Adipose tissue (tissue), 3 donors: Measurements from ENCODE around the gene EMSY. TPM values are rescaled to one million over a fixed set of nuclear protein-coding genes. Genes with fewer than 3 reads are reported as not detected.
"Not testable (repeated sequence)": the region's sequence is repeated elsewhere in the genome, so short reads cannot be mapped to it uniquely, and the experiment has no call there.

ENCODE experiments used
- H3K27ac ChIP-seq: one replicate; pipeline ENCODE4 v1.5.1; 2013; ENCODE audit warnings: low read depth, low read length
- WGBS, 3 donors: extraction: QIAGEN DNeasy Blood & Tissue Kit; methylation state at CpG; one replicate each; pipeline ENCODE4 v1.1.7; 2013; 5-methylcytosine and 5-hydroxymethylcytosine counted together
- polyA plus RNA-seq, 3 donors: library from polyadenylated mRNA; stranded (reverse); fragments of 200-250 nt; gene quantifications; one replicate each; pipeline ENCODE4 v1.2.3, GENCODE V29; 2013
- donor health status: healthy with polysubstance abuse.
- donor health status: Bipolar disorder and iron deficiency.
- donor health status: healthy.

Gene EMSY
- polyA plus RNA-seq, 3 donors, result 3.8 to 7.3 (median 6.7) TPM

GRCh38 chr11:76582471-76582870, 137.7 kb downstream of the EMSY start:
- 93 to 95% (median 94%) methylated on average over 30 to 31 of the region's 31 CpGs for WGBS, 3 donors
- not testable (repeated sequence) for H3K27ac ChIP-seq

- WGBS, 3 donors, result 49 to 63% (median 54%) methylated on average over 5 of the region's 5 CpGs
Observed at GRCh38 chr11:76587820-76588454, 143.1 kb downstream of the EMSY start.

GRCh38 chr11:76588455-76589325, 143.9 kb downstream of the EMSY start:
- H3K27ac ChIP-seq, result no peak overlapping the region
- WGBS, 3 donors, result 34 to 83% (median 35%) methylated on average over 25 of the region's 25 CpGs

More at GRCh38 chr11:76587820-76588454, 143.1 kb downstream of the EMSY start:
- H3K27ac ChIP-seq, result no peak overlapping the region

GRCh38 chr11:76589477-76589876, 144.7 kb downstream of the EMSY start:
- H3K27ac ChIP-seq, result no peak overlapping the region
- 94 to 99% (median 96%) methylated on average over 10 of the region's 10 CpGs for WGBS, 3 donors

GRCh38 chr11:76589964-76590950, 145.4 kb downstream of the EMSY start:
- H3K27ac ChIP-seq, result no peak overlapping the region

GRCh38 chr11:76591416-76591815, 146.6 kb downstream of the EMSY start:
- WGBS, 3 donors, result 89 to 90% (median 90%) methylated on average over 8 of the region's 8 CpGs

More at GRCh38 chr11:76589964-76590950, 145.4 kb downstream of the EMSY start:
- 80 to 92% (median 83%) methylated on average over 9 of the region's 9 CpGs for WGBS, 3 donors

GRCh38 chr11:76592025-76592914, 147.5 kb downstream of the EMSY start:
- no peak overlapping the region for H3K27ac ChIP-seq
- 85 to 91% (median 90%) methylated on average over 17 of the region's 17 CpGs for WGBS, 3 donors

More at GRCh38 chr11:76591416-76591815, 146.6 kb downstream of the EMSY start:
- no peak overlapping the region for H3K27ac ChIP-seq

GRCh38 chr11:76592961-76593360, 148.1 kb downstream of the EMSY start:
- 76 to 93% (median 88%) methylated on average over 3 of the region's 3 CpGs for WGBS, 3 donors
- no peak overlapping the region for H3K27ac ChIP-seq

GRCh38 chr11:76595091-76595490, 150.3 kb downstream of the EMSY start:
- H3K27ac ChIP-seq, result not testable (repeated sequence)

GRCh38 chr11:76596652-76597051, 151.8 kb downstream of the EMSY start:
- WGBS, 3 donors, result 73 to 83% (median 82%) methylated on average over 11 of the region's 11 CpGs
- no peak overlapping the region for H3K27ac ChIP-seq

More at GRCh38 chr11:76595091-76595490, 150.3 kb downstream of the EMSY start:
- 82 to 92% (median 90%) methylated on average over 4 of the region's 4 CpGs for WGBS, 3 donors

- 71 to 84% (median 82%) methylated on average over 10 to 12 of the region's 12 CpGs for WGBS, 3 donors
- H3K27ac ChIP-seq, result no peak overlapping the region
Observed at GRCh38 chr11:76597533-76598425, 153.0 kb downstream of the EMSY start.

GRCh38 chr11:76598426-76598839, 153.6 kb downstream of the EMSY start:
- 33 to 56% (median 42%) methylated on average over 6 of the region's 6 CpGs for WGBS, 3 donors
- no peak overlapping the region for H3K27ac ChIP-seq

- WGBS, 3 donors, result 82 to 87% (median 84%) methylated on average over 18 of the region's 18 CpGs
Observed at GRCh38 chr11:76599041-76600013, 154.5 kb downstream of the EMSY start.

GRCh38 chr11:76600124-76600655, 155.4 kb downstream of the EMSY start:
- WGBS, 3 donors, result 86 to 89% (median 89%) methylated on average over 10 of the region's 10 CpGs
- no peak overlapping the region for H3K27ac ChIP-seq

More at GRCh38 chr11:76599041-76600013, 154.5 kb downstream of the EMSY start:
- H3K27ac ChIP-seq, result no peak overlapping the region

- 95 to 97% (median 97%) methylated on average over 7 of the region's 7 CpGs for WGBS, 3 donors
Observed at GRCh38 chr11:76601272-76601671, 156.5 kb downstream of the EMSY start.

More at GRCh38 chr11:76601272-76601671, 156.5 kb downstream of the EMSY start:
- H3K27ac ChIP-seq, result no peak overlapping the region
